Left ventricle myocardium superior (tissue), 1 donor: ENCODE data around the gene PUS7L. TPM values are rescaled to one million over a fixed set of nuclear protein-coding genes. Genes with fewer than 3 reads are reported as not detected.
"Not testable (repeated sequence)": the region's sequence is repeated elsewhere in the genome, so short reads cannot be mapped to it uniquely, and the experiment has no call there.

Source experiments
- ATAC-seq: fragments of 200-7000 bp; cut with Tn5 transposase; one replicate; pipeline ENCODE4 v1.9.1; 2020; ENCODE audit warnings: mild to moderate bottlenecking, moderate library complexity
- DNase-seq: peaks from one replicate; pipeline ENCODE4 v3.0.0-alpha.2; 2020
- intact Hi-C: fragments of 100-400 bp; cut with micrococcal nuclease; formaldehyde crosslinking; loops from one replicate; pipeline ENCODE4 v1.11.0; 2022
- total RNA-seq: library from RNA; stranded (reverse); fragmentation: NEBNext Ultra II Directional; extraction: Animal tissue kit (Norgen Biotek cat#: 25700); gene quantifications from one replicate; pipeline ENCODE4 v1.2.1, GENCODE V29; 2021
- donor health status: DM: no; HTN: yes; CAD: no; lungs with severe emphysema.

PUS7L gene
- total RNA-seq, 1 donor from 2014 or later = 5.1 TPM

GRCh38 chr12:43692064-43692463, 66.5 kb downstream of the PUS7L start:
- ATAC-seq (no peak), DNase-seq (no peak)
- intact Hi-C loops = no loop called here

GRCh38 chr12:43685491-43685890, 73.1 kb downstream of the PUS7L start:
- ATAC-seq, DNase-seq, intact Hi-C loops: not testable (repeated sequence)

DNA sequence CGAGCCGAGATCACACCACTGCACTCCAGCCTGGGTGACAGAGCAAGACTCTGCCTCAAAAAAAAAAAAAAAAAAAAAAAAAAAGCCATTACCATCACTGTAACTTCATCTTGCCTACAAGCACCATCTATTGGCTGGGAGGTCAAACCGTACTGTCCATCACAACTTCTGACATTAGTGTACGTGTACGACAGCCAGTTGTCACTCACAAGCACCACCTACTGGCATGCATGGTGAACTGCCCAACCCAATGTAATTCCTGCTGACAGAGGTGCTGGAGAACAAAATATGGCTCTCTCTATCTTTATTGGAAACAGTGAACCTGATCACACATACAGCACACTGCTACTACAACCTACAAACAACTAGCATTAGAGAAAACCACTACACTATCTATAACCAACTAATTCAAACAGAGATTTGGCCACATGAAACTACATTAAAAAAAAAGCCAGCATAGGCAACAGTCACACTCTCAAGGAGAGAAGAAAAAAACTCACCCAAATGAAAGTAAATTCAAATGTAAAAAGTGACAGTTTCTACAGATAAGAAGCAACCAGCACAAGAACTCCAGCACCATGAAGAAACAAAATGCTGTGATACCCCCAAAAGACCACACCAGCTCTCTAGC, 82.3 kb downstream of the PUS7L start:
- ATAC-seq = no peak
- no peak for DNase-seq
- intact Hi-C loops = no loop called here

- intact Hi-C loops = no loop called here
- ATAC-seq (no peak), DNase-seq (no peak)
Measured at GRCh38 chr12:43675048-43675904, 83.3 kb downstream of the PUS7L start.

DNA sequence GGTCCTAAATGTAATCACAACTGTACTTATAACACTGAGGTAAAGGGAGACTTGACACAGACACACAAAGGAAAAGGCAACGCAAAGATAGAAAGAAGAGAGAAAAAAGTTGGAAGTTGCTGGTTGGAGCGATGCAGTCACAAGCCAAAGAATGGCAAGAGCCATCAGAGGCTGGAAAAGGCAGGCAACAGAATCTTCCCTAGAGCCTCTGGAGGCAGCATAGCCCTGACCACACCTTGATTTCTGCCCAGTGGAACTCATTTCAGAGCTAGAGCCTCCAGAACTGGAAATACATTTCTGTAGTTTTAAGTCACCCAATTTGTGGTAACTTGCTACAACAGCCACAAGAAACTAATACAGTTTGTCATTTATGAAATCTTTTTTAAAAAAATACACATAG, 89.2 kb downstream of the PUS7L start:
- DNase-seq = no peak
- intact Hi-C loops = no loop called here
- no peak for ATAC-seq

Other genes starting within 250 kb of the PUS7L start
- not detected for gene ADAMTS20, start 206.6 kb downstream of the PUS7L start, total RNA-seq
- 4.3 TPM for gene IRAK4, start 161 bp upstream of the PUS7L start, total RNA-seq
- 12.4 TPM for gene TWF1, start 47.5 kb upstream of the PUS7L start, total RNA-seq
- gene TMEM117, start 77.3 kb upstream of the PUS7L start, total RNA-seq = 7.1 TPM